A673 (cell line): ENCODE data around the gene NCAPD2. TPM values are rescaled to one million over a fixed set of nuclear protein-coding genes. Genes with fewer than 3 reads are reported as not detected.

ENCODE experiments used
- BruUV-seq: library from RNA; stranded (reverse); fragments of 400-500 nt; replicated peaks from 2 replicates; lab custom pipeline; 2021; lab: Mats Ljungman, UMichigan
- CTCF ChIA-PET: fragments of 300-600 bp; sonication (Branson Sonifier 250); formaldehyde crosslinking; loops from one replicate; lab custom pipeline; 2022; ENCODE audit warnings: antibody characterized with exemption; lab: Charles Lee
- POLR2A ChIA-PET: fragments of 300-600 bp; sonication (Branson Sonifier 250); formaldehyde crosslinking; loops from one replicate; lab custom pipeline; 2022; ENCODE audit warnings: antibody characterized with exemption; ENCODE audit not compliant: low non-redundant PET; lab: Charles Lee
- DNase-seq: peaks from one replicate; pipeline ENCODE4 v3.0.0-alpha.2; 2015; ENCODE audit warnings: low spot score
- H3K27ac ChIP-seq: fragments of 200-600 bp; sonication (generic); 2 replicates; pipeline ENCODE4 v1.5.1; 2016; ENCODE audit warnings: mixed run types, low read depth, mild to moderate bottlenecking, mixed read lengths, antibody characterized with exemption, low read length; ENCODE audit not compliant: poor library complexity, severe bottlenecking
- H3K27me3 ChIP-seq: fragments of 200-600 bp; sonication (generic); replicated peaks from 2 replicates; pipeline ENCODE4 v1.6.1; 2017; ENCODE audit warnings: mixed run types, low read depth, mild to moderate bottlenecking, mixed read lengths, antibody characterized with exemption, low read length; ENCODE audit not compliant: insufficient read depth, poor library complexity
- H3K36me3 ChIP-seq: fragments of 200-600 bp; sonication (generic); 2 replicates; pipeline ENCODE4 v1.6.1; 2016; ENCODE audit warnings: mixed run types, mild to moderate bottlenecking, mixed read lengths, antibody characterized with exemption, low read length; ENCODE audit not compliant: insufficient read depth, poor library complexity, severe bottlenecking
- H3K4me1 ChIP-seq: fragments of 200-600 bp; sonication (generic); 2 replicates; pipeline ENCODE4 v1.6.1; 2017; ENCODE audit warnings: mixed run types, mild to moderate bottlenecking, mixed read lengths, antibody characterized with exemption, low read length; ENCODE audit not compliant: insufficient read depth, poor library complexity, severe bottlenecking
- H3K4me3 ChIP-seq: fragments of 200-600 bp; sonication (generic); 2 replicates; pipeline ENCODE4 v1.5.1; 2016; ENCODE audit warnings: low read depth, mixed run types, mild to moderate bottlenecking, mixed read lengths, low read length; ENCODE audit not compliant: poor library complexity, severe bottlenecking
- H3K9me3 ChIP-seq: fragments of 200-600 bp; sonication (generic); 2 replicates; pipeline ENCODE4 v1.6.1; 2016; ENCODE audit warnings: mixed run types, low read depth, mild to moderate bottlenecking, mixed read lengths, antibody characterized with exemption, low read length; ENCODE audit not compliant: poor library complexity, severe bottlenecking
- CTCF ChIP-seq: fragments of 300-800, 200-600 bp; sonication (generic); conservative IDR thresholded peaks from 2 replicates; pipeline ENCODE4 v1.5.1; 2017; ENCODE audit warnings: low read depth, mild to moderate bottlenecking, antibody characterized with exemption, low read length, moderate library complexity, mixed read lengths
- EZH2 ChIP-seq: fragments of 200-600 bp; sonication (generic); IDR thresholded peaks from 2 replicates; pipeline ENCODE4 v1.6.1; 2017; ENCODE audit warnings: borderline replicate concordance, low read depth, mild to moderate bottlenecking, mixed read lengths, antibody characterized with exemption, low read length; ENCODE audit not compliant: poor library complexity, severe bottlenecking
- intact Hi-C: fragments of 100-400 bp; cut with micrococcal nuclease; formaldehyde crosslinking; loops from one replicate; pipeline ENCODE4 v1.10.0; 2022; ENCODE audit not compliant: unreplicated experiment
- total RNA-seq: library from RNA; stranded (reverse); gene quantifications from 2 replicates; pipeline ENCODE4 v1.2.3, GENCODE V29; 2021

Gene NCAPD2
- total RNA-seq, 1 experiment from 2014 or later = 125 TPM

GRCh38 chr12:6538420-6539313 is 44.8 kb downstream of the NCAPD2 start:
- intact Hi-C loops = loop anchor here (2.0 to 5.0 kb wide), 2 partner anchors 116 to 216 kb away; no protein-coding TSS in a partner anchor
- TF ChIP-seq EZH2 (no peak), CTCF (no peak)
- H3K4me3 ChIP-seq = no peak overlapping the region
- H3K27me3 ChIP-seq = no peaks in the 10 kb centered on the region
- POLR2A ChIA-PET = interaction anchor here (0.6 to 0.9 kb wide), 3 partner anchors 214 to 313 kb away, joined by 3 to 5 read pairs (median 3); no protein-coding TSS in a partner anchor
- BruUV-seq = no TSS peak
- H3K27ac ChIP-seq = peak overlapping the region; percentile 41
- peak; percentile 47 for DNase-seq
- peaks cover 51% of the 10 kb centered on the region for H3K36me3 ChIP-seq
- peaks cover 40% of the 10 kb centered on the region for H3K4me1 ChIP-seq
- CTCF ChIA-PET = interaction anchor here (0.6 to 1.2 kb wide), 6 partner anchors 68 to 533 kb away, joined by 3 to 5 read pairs (median 4); partner anchors contain the start of gene VAMP1
- H3K9me3 ChIP-seq = no peaks in the 10 kb centered on the region

- POLR2A ChIA-PET = interaction anchor here (0.5 to 0.7 kb wide), 3 partner anchors 14 to 228 kb away, joined by 3 read pairs; no protein-coding TSS in a partner anchor
- intact Hi-C loops = loop anchor here (2.0 to 5.0 kb wide), 2 partner anchors 116 to 217 kb away; no protein-coding TSS in a partner anchor
- CTCF ChIA-PET = interaction anchor here (0.9 to 1.9 kb wide), 3 partner anchors 14 to 213 kb away, joined by 3 to 6 read pairs (median 3); no protein-coding TSS in a partner anchor
- Histone ChIP-seq H3K9me3 (no peaks in the 10 kb centered on the region), H3K36me3 (peaks cover 51% of the 10 kb centered on the region), H3K27me3 (no peaks in the 10 kb centered on the region), H3K4me1 (peaks cover 39% of the 10 kb centered on the region), H3K4me3 (no peak overlapping the region), H3K27ac (peak overlapping the region; percentile 50)
- no TSS peak for BruUV-seq
- no peak for DNase-seq
- no peak for TF ChIP-seq CTCF
These were observed 45.4 kb downstream of the NCAPD2 start for GRCh38 chr12:6539314-6539682.

GRCh38 chr12:6539707-6540134 is 45.8 kb downstream of the NCAPD2 start:
- ChIA-PET CTCF (interaction anchor here (0.6 to 1.9 kb wide), 3 partner anchors 14 to 213 kb away, joined by 3 to 6 read pairs (median 6); no protein-coding TSS in a partner anchor), POLR2A (interaction anchor here (0.5 to 0.6 kb wide), 3 partner anchors 14 to 149 kb away, joined by 3 to 6 read pairs (median 3); no protein-coding TSS in a partner anchor)
- Histone ChIP-seq H3K4me3 (peak overlapping the region; percentile 34), H3K9me3 (no peaks in the 10 kb centered on the region), H3K4me1 (peaks cover 39% of the 10 kb centered on the region), H3K27ac (peak overlapping the region; percentile 50), H3K27me3 (no peaks in the 10 kb centered on the region), H3K36me3 (peaks cover 53% of the 10 kb centered on the region)
- no peak for DNase-seq
- TSS peak; percentile 50 for BruUV-seq
- intact Hi-C loops = loop anchor here (2.0 to 5.0 kb wide), 2 partner anchors 117 to 217 kb away; no protein-coding TSS in a partner anchor
- no peak for TF ChIP-seq CTCF
- TF ChIP-seq EZH2 = no peak
